DMS79 treated with DMSO at 0.1 percent for 48 hours (cell line): Measurements from ENCODE around the gene SCD.
"Not testable (repeated sequence)": the region's sequence is repeated elsewhere in the genome, so short reads cannot be mapped to it uniquely, and the experiment has no call there.

ENCODE experiments used
- DNase-seq: peaks from one replicate; lab custom pipeline; 2025; lab: John Stamatoyannopoulos, UW

SCD gene

DNA sequence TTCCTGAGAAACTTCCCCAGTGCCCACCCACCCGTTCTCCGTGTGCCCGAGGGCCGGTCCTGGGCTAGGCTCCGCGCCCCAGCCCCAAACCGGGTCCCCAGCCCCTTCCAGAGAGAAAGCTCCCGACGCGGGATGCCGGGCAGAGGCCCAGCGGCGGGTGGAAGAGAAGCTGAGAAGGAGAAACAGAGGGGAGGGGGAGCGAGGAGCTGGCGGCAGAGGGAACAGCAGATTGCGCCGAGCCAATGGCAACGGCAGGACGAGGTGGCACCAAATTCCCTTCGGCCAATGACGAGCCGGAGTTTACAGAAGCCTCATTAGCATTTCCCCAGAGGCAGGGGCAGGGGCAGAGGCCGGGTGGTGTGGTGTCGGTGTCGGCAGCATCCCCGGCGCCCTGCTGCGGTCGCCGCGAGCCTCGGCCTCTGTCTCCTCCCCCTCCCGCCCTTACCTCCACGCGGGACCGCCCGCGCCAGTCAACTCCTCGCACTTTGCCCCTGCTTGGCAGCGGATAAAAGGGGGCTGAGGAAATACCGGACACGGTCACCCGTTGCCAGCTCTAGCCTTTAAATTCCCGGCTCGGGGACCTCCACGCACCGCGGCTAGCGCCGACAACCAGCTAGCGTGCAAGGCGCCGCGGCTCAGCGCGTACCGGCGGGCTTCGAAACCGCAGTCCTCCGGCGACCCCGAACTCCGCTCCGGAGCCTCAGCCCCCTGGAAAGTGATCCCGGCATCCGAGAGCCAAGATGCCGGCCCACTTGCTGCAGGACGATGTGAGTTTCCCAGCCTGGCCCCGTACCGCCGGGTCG, at the start of gene SCD:
TSS of gene SCD (plus strand) at position 469 of the 803 bp plus-strand sequence. CDS start at position 741, 272 bp downstream.
- DNase-seq: peak; percentile 65

- no peak for DNase-seq
Measured at GRCh38 chr10:100297242-100297641, 49.8 kb upstream of the SCD start.

GRCh38 chr10:100301123-100301522, 45.9 kb upstream of the SCD start:
- DNase-seq: not testable (repeated sequence)

DNA sequence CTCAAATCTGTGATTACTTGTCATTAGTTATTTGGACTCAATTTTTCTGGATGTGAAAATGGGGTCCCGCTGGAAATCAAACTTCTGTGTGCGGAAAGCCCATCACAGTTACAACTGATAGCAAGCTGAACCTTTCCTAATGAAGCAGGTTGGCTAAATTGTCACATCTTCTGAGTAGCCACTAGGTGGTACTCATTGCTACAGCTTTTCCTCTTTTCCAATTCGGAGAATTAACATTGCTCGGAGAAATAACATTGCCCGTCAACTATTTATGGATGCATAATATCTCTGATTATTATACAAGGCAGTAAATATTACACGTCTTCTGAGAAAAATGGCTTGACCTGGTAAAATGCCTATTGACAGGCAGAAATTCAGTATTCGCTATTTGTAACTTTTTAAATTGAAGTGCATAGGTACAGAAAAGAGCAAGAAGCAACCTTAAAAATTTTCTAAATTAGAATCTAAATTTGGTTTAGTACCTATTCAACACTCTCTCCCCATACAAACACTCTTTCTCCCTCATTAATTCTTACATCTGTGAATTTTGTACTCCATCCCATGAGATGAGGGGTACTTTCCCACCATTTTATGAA, 43.2 kb upstream of the SCD start:
- DNase-seq: peak; percentile 11

- no peak for DNase-seq
Measured at GRCh38 chr10:100304414-100304813, 42.6 kb upstream of the SCD start.

GRCh38 chr10:100306861-100307260, 40.2 kb upstream of the SCD start:
- no peak for DNase-seq

- DNase-seq: no peak
Measured at GRCh38 chr10:100307684-100308083, 39.3 kb upstream of the SCD start.

- DNase-seq: no peak
Measured at GRCh38 chr10:100311298-100311697, 35.7 kb upstream of the SCD start.

GRCh38 chr10:100315615-100316014, 31.4 kb upstream of the SCD start:
- no peak for DNase-seq

GRCh38 chr10:100318207-100318606, 28.8 kb upstream of the SCD start:
- no peak for DNase-seq

DNA sequence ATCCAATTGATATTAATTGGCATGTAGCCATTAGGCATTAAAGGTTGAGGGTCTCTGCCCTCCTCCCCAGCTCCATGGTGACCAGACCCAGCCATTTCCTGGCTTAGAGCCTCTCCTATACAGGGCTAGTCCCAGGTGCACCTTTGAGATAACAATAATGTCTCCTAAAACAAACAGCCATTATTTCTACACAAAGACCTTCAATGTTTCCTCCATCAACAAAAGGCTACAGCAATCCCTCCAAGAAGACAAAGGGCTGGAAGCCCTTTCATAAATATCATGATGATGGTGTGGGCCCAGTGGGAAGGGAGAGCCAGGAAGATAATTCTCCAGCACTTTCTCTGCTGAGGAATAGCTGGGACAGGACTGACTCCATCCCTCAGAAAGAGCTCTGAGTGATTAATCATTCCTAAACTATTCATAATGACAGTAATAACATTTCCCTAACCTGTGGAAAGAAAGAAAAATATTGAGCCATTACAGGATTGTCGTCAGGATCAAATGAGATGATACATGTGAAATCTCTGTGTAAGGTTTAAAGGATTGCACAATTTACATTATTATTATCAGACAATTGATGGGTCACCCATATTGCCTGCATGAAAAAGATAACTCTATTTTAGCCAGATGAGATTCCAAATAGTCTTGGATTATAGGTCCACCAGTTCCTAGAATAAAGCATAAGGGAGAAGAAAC, 27.2 kb upstream of the SCD start:
- no peak for DNase-seq

GRCh38 chr10:100325158-100325557, 21.9 kb upstream of the SCD start:
- no peak for DNase-seq

DNA sequence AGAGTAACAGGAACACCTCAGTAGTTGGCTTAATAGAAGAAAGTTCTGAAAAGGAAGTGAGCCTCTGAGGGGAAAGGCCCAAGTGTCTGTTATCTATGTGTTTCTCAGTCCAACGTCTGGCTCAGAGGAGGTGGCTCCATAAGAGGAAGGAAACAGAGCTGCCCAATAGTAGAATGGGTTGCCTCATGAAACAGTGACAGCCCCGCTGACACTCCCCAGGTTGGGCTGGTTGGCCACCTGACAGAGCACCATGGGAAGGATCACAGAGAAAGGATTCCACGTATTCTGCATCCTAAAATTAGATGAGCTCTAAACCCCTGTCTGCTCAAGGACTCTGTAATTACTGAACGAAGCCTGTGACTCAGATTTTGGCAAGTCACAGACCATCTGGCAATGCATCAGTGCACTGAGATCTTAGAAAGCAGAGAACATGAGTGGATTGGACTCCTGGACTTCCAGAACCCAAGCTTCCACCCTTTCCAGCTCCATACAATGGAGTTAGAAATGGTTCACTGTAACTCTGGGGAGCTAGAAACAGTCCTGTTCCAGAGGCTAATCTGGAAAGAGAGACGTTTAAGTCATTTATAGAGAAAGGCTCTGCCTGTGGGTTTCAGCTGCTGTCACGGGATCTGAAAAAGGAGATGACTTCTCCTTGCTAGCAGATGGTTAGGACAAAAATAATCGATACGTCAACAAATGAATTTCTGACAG, 19.9 kb upstream of the SCD start:
- DNase-seq: no peak

DNA sequence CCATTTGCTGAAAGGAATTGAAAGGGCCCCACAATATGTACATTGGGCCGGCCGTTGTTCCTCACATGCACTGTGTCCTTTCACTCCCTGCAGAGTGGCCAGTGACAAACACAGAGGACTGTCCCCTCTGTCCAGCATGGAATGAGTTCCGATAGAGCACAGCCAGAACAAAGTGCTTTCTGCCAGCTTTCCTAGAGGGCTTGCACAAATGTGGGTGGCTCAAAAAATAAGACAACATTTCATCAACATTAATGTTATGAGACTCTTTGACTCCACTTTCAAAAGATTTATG, 19.4 kb upstream of the SCD start:
- no peak for DNase-seq

DNA sequence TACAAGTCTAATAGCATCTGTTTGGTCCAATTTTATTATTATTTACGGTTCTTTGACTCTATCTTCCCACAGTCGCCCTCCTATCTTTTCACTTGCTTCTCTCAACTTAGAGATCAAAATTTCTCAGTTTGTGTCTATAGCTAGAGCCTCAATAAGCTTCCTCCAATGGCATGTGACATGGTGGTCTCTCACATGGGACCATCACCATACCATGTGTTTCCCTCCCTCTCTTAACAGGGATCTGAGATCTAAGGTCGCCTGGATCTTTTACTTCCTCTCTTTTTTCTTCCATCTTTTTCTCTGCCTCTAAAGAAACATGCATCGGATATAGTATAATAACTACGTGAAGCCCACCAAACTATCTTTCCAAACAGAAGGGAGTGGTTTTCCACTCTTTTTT, 18.8 kb upstream of the SCD start:
- DNase-seq: no peak

DNA sequence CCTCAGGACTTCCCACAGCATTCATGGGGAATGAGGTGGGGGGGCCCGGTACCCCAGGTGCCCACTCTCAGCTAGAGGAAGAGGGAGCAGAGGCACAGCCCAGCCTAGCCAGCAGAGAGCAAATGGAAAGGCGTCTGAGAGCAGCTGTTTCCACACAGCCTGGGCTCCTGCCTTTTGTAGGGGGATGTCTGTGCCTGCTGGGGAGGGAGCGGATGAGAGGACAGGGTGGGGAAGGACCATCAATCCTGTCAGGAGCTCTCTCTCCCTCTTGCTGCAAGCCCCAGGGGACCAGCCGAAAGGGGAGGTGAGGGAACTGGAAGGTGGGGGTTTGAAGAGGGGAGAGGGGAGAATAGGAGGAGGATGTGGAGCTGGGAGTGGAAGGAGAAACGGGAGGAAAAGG, 17.0 kb upstream of the SCD start, which contains the start of gene PKD2L1:
TSS of gene PKD2L1 (minus strand) at position 150 of the 400 bp plus-strand sequence. CDS start at position 25, 125 bp downstream.
- no peak for DNase-seq

- DNase-seq: no peak
Measured at GRCh38 chr10:100333106-100333505, 13.9 kb upstream of the SCD start.

DNA sequence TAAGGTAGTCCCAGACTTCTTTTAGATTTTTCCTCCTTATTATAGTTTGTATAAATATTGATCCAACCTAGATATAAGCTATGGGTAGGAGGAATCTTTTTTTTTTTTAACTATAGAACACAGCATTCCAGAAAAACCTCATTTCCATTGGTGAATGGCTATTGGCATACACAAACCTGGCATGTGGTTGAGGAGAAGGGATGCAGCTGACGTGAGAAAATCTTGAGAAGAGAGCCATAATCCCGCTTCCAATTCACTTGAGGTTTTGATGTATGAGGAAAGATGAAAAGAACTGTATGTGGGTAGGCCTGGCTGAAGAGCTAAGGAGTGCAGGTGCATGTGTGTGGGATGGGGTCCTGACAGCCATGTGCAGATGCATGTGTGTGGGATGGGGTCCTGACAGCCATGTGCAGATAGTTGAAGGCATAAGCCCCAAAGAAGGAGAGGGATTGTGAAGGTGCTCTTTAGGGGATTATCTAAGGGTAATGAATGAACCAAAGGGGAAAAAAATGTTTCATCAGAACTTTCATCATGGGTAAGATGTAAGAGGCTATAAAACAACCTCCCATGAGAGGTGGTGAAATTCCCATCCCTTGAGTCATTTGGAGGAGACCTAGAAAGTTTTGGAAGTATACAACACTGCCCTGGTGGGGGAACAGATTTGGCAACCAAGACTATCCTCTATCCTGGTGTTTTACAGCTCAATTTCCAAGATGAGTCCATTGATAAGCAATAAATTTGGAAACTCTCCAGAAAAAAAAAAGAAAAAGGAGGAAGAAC, 13.2 kb upstream of the SCD start:
- DNase-seq: no peak

GRCh38 chr10:100334762-100335161, 12.3 kb upstream of the SCD start:
- DNase-seq: no peak

- DNase-seq: peak; percentile 17
Measured at GRCh38 chr10:100338434-100339036, 8.5 kb upstream of the SCD start.

- DNase-seq: no peak
Measured at GRCh38 chr10:100339236-100339635, 7.8 kb upstream of the SCD start.
